OCI-LY3 (cell line): Measurements from ENCODE around the gene GNA12.

Source experiments
- CTCF ChIP-seq: fragments of 200-600, 300-600 bp; sonication (generic); IDR thresholded peaks from 2 replicates; pipeline ENCODE4 v1.5.1; 2014; ENCODE audit warnings: antibody characterized with exemption, low read length, low read depth
- EZH2phosphoT487 ChIP-seq: fragments of 200-600 bp; shearing (Covaris generic); IDR thresholded peaks from 2 replicates; pipeline ENCODE4 v1.6.1; 2018; ENCODE audit warnings: antibody characterized with exemption, mixed run types, low read depth

DNA sequence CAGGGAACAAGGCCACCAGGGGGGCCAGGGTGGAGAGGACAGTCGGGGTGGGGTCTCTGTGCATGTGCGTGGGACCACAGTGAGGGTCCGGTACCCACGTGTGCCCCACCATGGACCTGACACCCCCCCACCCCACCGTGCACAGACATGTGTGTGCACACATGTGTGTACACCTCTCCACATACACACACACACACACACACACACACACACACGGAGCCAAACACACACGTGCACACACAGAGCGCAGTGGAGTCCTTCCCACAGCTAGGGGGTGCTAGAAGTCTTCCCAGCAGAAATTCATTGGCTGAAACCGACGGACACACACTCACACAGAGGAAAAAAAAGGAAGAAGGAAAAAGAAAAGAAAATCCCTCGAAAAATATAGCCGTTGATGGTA, 42.8 kb upstream of the GNA12 start:
- TF ChIP-seq CTCF (peak; percentile 77), EZH2phosphoT487 (no peak)
